Breast epithelium (tissue), 3 donors: ENCODE measurements around the gene FANCC.

Experiments
- CTCF ChIP-seq, 3 donors: fragments of 450-650 bp; IDR thresholded peaks; one replicate each; pipeline ENCODE4 v1.5.1; 2016 to 2017; ENCODE audit warnings: antibody characterized with exemption in 3 of 3, mild to moderate bottlenecking in 3 of 3, moderate library complexity in 3 of 3
- POLR2AphosphoS5 ChIP-seq, 3 donors: sonication (generic); formaldehyde crosslinking; IDR thresholded peaks; one replicate each; pipeline ENCODE4 v1.6.1; 2017; ENCODE audit warnings: antibody characterized with exemption in 3 of 3

GRCh38 chr9:95063300-95063699, 254.2 kb downstream of the FANCC start:
- TF ChIP-seq CTCF (IDR thresholded peaks at IDR 0.05) (no peak), POLR2AphosphoS5 (IDR thresholded peaks at IDR 0.05) (no peak)
